SU-DHL-6 (cell line): ENCODE results near the gene AMZ2.

Experiments
- EZH2phosphoT487 ChIP-seq: fragments of 200-600 bp; sonication (generic), shearing (Covaris generic); conservative IDR thresholded peaks from 2 replicates; pipeline ENCODE4 v1.6.1; 2018; ENCODE audit warnings: mild to moderate bottlenecking, antibody characterized with exemption, low read length, moderate library complexity, mixed read lengths
- TF ChIP-seq, protein P1 (sequence below): fragments of 200-600 bp; sonication (generic); IDR thresholded peaks from one replicate; pipeline ENCODE4 v1.5.1; 2017; ENCODE audit warnings: antibody characterized with exemption, mild to moderate bottlenecking, low read length, moderate library complexity; ENCODE audit not compliant: insufficient read depth, poor library complexity, severe bottlenecking

DNA sequence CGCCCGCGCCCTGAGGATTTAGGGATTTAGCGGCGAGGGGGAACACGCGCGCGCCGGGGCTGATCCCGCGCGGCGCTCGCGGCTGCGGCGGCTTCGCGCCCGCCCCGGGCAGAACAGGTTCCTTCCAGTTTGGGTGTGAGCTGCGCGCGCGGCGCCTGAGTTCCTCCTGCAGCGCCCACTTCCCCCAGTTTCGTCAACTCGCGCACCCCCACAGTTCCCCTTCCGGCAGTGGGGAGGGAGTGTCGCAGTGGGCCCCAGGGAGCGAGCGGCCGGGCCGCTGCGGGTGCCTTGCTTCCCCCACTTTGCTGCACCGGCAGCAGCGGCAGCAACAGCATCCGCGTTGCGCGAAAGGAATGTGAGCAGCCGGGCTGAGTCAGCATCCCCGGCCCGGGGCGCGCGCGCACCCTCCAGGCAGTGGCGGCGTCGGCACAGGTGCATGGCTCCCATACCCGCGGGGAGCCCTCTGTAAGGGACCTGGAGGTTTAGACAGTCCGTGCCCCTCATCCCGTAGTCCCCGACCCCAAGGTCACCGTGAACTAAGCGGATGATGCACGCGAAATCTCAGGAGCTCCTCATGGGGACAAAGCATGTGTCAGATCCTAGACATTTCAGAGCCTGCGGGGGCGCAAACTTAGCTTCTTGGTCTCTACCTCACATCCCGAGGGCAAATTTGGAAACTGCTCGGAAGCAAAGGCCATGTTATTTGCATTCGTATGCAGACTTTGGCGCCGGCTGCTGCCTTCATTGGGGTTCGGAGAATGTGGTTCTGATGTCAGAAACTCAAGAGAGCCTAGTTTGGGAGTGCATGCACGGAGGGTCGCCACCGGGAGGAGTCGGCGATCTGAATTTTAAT is 44.2 kb downstream of the AMZ2 start:
- TF ChIP-seq, protein P1, sequence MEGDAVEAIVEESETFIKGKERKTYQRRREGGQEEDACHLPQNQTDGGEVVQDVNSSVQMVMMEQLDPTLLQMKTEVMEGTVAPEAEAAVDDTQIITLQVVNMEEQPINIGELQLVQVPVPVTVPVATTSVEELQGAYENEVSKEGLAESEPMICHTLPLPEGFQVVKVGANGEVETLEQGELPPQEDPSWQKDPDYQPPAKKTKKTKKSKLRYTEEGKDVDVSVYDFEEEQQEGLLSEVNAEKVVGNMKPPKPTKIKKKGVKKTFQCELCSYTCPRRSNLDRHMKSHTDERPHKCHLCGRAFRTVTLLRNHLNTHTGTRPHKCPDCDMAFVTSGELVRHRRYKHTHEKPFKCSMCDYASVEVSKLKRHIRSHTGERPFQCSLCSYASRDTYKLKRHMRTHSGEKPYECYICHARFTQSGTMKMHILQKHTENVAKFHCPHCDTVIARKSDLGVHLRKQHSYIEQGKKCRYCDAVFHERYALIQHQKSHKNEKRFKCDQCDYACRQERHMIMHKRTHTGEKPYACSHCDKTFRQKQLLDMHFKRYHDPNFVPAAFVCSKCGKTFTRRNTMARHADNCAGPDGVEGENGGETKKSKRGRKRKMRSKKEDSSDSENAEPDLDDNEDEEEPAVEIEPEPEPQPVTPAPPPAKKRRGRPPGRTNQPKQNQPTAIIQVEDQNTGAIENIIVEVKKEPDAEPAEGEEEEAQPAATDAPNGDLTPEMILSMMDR: no peak
- no peak for TF ChIP-seq EZH2phosphoT487
